MV-4-11 (cell line): Measurements from ENCODE around the gene SLC22A14.
A peak's percentile ranks its signal among the peaks of the same experiment; 100 is the strongest.

Source experiments
- DNase-seq: peaks from one replicate; lab custom pipeline; 2025; lab: John Stamatoyannopoulos, UW

Gene SLC22A14

DNA sequence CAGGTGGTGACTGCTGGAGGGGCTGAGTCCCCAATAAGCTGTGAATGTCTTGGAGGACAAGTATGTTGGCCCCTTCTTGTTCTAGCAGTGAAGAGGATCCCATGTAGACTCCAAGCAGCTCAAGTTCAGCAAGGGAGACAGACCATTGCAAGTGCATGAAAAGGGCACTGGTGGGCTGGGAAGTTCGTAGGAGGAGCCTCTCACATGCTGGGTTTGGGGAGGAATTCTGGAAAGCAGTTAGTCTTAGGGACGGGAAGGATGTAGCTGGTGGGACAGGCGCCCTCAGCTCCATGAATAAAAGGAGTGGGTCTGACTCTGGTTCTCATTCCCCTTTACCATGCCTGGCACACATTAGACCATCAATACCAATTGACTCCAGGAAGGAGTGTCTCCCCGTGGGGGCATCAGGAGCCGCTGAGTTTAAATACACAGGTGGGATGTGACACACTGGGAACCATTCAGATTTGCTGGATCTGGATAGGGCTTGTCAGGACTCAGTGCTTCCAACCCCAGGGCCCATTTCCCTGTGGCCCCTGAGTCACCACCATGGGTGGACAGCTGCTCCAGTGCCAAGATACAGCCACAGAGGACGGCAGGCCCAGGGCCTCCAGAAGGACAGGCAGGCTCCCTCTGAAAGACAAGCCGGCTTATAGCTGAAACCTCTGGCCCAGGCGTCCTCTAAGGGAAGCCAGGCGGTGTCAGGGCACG, 63.9 kb downstream of the SLC22A14 start:
- DNase-seq = no peak

DNA sequence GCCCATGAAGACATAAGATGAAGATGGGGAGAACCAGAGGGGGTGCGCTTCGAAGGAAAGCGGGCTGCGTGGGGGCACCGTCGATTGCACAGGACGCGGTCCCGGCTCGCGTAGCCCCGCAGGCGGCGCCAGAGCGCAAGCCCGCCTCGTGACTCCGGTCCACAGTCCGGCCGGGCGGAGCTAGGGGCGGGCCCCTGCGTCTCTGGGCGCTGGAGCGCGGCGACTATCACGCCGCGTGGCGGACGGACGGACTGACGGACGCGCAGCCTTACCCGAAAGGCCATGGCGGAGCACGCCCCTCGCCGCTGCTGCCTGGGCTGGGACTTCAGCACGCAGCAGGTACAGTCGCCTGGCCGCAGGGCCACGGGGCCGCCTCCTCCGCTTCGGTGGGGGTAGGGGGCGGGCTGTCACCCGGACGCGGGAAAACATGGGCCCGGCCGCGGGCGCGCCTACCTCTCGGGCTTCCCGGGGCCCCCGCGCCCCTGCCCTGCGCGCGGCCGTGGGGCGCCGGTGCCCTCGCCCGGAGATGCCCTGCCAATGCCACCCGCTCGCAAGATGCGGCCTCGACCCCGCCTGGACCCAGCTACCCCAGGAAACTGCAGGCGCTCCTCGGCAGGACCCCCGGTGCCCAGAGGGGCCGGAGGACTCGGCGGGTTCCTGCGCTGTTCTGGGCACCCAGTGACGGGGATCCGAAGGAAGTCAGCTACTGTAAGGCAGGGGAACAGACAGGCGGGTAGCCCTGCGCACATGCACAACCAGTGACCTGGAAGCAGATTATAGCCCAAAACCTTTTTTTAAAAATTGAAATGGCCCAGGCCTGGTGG, 64.7 kb downstream of the SLC22A14 start, which contains the start of gene XYLB:
TSS of gene XYLB (plus strand) at position 199 of the 824 bp plus-strand sequence. CDS start at position 283, 84 bp downstream.
- DNase-seq = peak; percentile 81

DNA sequence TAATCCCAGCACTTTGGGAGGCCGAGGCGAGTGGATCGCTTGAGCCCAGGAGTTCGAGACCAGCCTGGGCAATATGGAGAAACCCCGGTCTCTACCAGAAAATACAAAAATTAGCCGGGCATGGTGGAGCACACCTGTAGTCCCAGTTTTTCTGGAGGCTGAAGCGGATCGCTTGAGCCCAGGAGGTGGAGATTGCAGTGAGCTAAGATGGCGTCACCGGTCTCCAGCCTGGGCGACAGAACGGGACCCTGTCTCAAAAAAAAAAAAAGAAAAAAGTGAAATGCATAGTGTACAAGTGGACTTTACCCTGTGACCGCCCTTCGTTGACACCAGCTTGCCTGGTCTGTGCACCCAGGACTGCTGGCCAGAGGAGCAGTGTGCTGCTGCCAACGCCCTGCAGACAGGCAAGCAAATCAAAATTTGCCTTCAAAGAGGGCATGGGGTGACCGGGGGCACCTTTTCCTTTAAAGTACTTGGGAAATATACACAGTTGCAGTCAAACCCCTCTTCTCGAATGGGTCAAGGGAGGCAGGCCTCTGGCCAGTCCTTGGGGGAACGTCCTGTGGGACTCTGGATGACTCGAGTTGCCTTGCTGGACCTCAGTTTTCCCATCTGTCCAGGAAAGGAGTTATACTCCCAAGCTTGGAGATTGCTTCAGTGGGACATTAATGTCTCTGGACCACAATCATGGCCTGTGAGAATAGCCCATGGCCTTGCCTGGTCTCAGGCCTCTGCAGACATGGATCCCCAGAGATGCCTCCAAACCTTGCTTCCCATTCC, 65.5 kb downstream of the SLC22A14 start:
- DNase-seq = no peak

DNA sequence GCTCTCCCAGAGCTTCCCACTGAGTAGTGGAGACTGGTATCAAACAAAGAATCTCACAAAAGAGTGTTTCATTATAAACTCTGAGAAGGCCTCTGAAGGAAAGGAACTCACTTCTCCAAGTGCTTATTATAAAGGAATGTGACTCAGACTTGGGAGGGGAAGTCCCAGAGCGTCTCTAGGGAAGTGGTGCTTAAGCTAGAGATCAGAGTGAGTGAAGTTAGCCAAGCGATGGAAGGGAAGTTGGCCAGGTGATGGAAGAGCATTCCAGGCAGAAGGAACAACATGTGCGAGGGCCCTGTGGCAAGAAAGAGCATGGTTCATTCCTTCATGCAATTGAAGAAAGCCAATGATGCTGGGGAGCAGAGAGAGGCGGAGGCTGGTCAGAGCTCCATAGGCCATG, 66.8 kb downstream of the SLC22A14 start:
- DNase-seq = peak; percentile 84

DNA sequence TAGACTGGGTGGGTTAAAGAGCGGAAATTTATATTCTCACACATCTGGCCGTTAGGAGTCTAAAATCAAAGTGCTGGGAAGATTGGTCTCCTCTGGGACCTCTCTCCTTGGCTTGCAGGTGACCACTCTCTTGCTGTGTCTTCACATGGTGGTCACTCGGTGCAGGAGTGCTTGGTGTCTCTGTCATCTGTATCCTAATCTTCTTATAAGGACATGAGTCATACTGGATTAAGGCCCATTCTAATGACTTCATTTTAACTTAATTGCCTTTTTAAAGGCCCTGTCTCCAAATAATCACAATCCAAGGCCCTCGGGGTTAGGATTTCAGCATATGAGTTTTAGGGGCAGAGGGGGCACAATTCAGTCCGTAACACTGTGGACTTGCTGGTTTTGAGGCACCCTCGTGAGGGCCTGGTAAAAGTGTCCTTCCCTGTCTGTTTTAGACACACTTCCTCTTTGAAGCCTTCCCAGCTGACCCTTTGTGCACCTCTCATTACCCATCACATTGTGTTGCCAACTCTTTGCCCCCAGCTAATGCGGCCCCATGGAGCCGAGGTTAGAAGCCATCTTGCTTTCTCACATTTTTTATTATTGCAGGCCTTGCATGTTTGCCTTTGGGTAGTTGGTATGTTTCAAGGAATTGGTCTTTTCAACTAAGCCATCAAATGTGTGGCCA, 67.7 kb downstream of the SLC22A14 start:
- DNase-seq = no peak

DNA sequence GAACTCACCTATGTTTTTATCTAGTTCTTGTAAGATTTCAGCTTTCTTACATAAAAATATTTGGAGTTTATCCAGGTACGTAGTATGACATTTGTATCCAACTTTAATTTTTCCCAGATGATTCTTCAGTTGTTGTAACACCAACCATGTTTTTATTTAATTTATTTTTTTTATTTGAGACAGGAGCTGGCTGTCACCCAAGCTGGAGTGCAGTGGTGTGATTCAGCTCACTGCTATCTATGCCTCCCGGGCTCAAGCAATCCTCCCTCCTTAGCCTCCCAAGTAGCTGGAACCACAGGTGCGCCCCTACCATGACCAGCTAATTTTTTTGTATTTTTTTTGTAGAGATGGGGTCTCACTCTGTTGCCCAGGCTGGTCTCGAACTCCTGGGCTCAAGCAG, 71.1 kb downstream of the SLC22A14 start:
- no peak for DNase-seq

DNA sequence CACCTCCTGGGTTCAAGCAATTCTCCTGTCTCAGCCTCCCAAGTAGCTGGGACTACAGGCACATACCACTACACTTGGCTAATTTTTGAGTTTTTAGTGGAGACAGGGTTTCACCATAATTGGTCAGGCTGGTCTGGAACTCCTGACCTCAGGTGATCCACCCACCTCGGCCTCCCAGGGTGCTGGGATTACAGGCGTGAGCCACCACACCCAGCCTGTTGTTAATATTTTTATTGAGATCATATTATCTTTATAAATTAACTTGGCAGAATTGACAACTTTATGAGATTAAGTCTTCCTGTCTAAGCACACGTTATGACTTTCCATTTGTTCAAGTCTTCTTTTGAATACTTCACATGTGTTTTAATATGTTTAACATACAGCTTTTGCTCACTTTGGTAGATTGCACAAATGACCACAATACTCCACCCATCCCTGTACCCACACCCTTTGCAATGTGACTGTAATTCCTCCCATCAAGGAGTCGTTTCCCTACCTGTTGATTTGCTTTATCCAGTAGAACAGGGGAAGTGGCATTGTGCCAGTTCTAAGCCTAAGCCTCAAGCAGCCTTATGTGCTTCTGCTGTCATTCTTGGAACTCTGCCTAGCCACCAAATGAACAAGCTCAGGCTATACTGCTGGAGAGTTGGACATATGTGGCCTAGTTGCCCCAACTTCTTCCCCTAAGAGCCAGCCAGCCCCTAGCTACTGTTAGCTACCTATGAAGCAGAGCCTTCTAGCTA, 72.7 kb downstream of the SLC22A14 start:
- DNase-seq = peak; percentile 42

DNA sequence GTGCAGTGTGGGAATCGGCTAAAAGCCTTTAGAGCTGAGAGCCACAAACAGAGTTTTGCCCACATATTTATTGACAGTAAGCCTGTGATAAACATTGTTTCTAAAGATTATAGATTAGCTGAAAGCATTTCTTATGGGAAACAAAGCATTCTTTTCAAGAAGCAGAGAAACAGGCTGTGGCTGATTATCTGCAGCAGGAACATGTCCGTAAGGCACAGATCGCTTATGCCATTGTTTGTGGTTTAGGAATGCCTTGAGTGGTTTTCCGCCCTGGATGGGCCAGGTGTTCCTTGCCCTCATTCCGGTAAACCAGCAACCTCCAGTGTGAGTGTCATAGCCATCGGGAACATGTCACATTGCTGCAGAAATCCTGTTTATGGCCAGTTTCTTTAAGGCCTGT, 76.9 kb downstream of the SLC22A14 start:
- no peak for DNase-seq

DNA sequence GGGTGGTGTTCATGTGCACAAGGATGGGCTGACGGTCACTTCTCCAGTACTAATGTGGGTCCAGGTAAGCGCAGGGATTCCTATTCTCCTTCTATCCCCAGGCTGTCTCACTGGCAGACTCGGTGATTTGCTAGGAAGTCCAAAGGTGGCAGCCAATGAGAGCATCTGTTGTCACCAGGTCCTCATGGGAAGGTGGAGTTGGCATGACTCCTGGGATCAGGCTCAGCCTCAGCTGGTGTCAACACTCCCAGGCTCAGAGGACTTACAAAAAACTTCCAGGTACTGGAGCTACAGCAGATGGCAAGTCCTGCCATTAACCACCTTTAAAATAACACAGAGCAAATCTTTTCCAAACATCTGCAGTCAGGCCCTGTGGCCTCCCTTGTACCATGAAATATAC, 78.3 kb downstream of the SLC22A14 start:
- DNase-seq = no peak

DNA sequence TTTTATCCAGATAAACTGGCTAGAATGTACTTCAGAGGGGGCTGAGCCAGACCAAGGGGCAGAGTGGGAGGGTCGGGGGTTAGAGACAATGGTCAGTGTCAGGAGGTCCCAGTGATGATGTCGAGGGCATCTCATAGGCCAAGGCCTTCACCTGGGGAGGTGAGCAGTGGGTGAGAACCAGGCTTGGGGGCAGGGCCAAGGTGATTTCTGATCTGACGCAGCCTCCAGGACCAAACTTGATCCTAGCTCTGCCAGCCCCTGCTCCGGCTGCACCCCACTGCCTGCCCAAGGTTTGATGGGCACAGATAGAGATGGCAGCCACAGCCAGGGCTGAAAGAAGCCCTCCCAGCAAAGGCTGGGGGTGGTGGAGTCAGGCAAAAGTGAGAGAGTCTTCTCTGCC, 79.4 kb downstream of the SLC22A14 start:
- DNase-seq = no peak

DNA sequence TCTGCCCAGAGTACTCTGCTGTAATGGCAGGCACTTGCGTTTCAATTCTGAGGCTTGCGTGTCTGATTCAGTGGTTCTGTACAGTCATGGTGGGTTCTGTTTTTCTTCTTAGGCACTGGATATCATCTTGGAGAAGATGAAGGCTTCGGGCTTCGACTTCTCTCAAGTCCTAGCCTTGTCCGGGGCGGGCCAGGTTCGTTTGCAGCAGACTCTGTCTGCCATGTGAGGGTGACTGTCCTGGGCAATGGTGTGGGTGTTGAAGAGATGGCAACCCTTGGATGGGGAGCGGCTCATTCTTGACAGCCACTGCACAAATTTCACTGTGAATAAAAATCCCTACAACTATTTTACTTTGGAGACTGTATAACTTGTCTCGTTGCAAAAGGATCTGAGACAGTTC, 80.7 kb downstream of the SLC22A14 start:
- no peak for DNase-seq

DNA sequence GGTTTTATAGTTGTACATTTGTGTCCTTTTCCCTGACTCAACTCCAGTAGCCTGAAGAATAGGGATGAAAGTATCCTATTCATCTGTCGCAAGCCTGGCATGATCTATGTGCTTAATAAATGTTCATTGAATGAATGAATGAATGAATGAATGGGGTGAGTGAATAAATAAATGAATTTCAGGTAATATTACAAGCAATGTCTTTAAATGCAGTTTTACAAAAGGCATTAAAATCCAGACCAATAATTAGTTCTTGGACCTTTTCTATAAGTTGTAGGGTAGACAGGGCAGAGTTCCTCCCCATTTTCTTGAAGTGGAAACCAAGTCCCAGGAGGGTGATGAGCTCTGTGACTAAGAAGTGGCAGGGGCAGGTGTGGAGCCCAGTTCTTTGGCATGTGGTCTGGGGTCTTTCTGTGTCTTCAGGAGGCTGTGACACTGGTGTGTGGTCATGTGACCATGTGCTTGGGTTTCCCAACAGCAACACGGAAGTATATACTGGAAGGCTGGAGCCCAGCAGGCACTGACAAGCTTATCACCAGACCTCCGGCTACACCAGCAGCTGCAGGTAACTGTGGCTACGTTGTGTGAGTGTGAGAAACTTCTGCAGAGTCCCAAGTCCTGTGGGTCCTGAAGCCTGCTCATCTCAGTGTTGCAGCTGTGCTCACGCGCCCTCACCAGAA, 82.8 kb downstream of the SLC22A14 start:
- no peak for DNase-seq

DNA sequence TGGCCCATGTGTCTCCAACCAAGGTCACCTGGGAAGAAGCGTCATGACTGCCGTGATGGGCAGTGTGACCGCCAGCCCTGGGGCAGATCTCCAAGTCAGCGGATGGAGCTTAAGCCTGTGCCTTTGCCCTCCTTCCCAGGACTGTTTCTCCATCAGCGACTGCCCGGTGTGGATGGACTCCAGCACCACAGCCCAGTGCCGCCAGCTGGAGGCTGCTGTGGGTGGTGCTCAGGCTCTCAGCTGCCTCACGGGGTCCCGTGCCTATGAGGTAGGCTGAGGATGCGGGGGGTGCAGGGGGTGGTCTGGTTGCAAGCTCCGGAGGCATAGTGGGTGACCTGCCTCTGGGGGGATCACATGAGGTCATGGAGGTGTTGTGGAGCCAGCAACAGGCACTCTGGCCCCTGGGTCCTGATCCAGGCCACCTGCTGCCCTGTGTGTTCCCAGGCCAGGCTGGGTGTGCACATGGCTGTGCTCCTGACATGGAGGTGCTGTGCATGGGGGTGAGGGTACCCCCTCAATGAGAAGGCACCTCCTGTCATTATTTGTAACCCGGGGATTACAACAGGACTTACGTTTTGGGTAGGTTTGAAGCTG, 83.5 kb downstream of the SLC22A14 start:
- no peak for DNase-seq

DNA sequence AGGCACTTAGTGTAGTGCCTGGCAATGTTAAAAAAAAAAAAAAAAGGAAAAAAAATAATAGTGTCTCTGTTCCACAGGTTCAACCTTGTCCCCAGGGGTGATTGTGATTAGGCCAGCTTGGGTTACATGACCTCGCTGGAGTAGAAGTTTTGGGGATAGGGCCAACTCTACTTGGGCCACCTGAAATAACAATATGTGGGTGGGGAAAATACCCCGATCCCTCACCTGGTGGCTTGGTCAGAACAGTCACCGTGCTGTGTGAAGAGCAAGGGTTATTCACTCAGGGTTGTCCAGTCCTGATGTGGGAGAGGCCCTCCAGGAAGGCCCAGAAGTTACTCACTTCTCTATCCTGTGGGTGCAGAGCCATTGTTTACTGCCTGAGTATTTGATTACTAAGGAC, 84.0 kb downstream of the SLC22A14 start:
- DNase-seq = no peak

DNA sequence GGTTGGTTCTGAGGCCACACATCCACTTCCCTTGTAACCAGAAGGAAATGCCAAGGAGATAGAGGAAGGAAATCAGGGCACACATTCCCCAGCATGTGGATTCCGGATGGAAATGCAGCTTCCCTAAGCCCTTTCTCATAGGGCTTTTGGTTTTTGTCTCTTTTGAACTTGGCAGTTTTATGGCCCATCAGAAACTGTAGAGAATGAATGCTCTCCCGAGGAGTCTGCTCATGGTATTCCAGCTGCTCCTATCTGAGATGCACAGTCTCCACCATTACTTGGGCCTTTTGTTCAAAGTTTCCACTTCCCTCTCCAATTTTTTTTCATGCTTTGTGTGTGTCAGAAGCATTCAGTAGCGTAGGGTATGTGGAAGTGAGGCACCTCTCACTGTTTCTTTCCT, 85.7 kb downstream of the SLC22A14 start:
- no peak for DNase-seq
